GM18868 (cell line): ENCODE measurements around the gene BARD1.

Experiments
- ATAC-seq: cut with Tn5 transposase; IDR thresholded peaks from one replicate; pipeline ENCODE4 v1.9.1; 2021; ENCODE audit warnings: mild to moderate bottlenecking, moderate library complexity; ENCODE audit not compliant: unreplicated experiment

Gene BARD1

GRCh38 chr2:214679736-214680135 is 129.7 kb downstream of the BARD1 start:
- peak; percentile 36 for ATAC-seq

- ATAC-seq, result peak; percentile 57
Measured at GRCh38 chr2:214676421-214677089, 132.9 kb downstream of the BARD1 start.
